C4-2B (cell line): ENCODE results near the gene ADSS1.

Source experiments
- ZFX ChIP-seq: fragments of 450-650 bp; IDR thresholded peaks from 2 replicates; pipeline ENCODE4 v1.6.1; 2017
- TF ChIP-seq, protein P1 (sequence below): fragments of 450-650 bp; conservative IDR thresholded peaks from 2 replicates; pipeline ENCODE4 v1.5.1; 2017; ENCODE audit warnings: mild to moderate bottlenecking

DNA sequence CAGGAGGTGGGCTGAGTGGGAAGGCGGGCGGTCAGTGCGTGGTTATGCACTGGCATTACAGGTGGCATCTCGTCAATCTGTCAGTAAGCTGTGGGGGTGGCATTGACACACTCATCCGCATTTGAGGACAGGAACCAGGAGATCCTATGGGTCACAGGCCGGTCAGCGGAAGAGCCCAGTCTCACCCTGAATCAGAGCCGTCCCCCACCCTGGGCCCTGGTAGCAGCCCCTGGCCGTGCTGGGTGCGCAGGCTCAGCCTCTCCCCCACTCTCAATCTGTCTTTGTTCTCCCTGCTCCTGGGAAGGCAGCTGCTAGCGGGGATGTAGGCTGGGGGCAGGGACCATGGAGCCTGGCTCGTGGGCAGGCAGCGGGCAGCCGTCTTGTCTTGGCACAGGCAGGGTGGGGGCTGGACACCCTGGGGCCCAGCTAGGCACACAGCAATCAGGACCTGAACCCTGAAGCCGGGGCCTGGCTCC is 29.5 kb upstream of the ADSS1 start:
- TF ChIP-seq, protein P1, sequence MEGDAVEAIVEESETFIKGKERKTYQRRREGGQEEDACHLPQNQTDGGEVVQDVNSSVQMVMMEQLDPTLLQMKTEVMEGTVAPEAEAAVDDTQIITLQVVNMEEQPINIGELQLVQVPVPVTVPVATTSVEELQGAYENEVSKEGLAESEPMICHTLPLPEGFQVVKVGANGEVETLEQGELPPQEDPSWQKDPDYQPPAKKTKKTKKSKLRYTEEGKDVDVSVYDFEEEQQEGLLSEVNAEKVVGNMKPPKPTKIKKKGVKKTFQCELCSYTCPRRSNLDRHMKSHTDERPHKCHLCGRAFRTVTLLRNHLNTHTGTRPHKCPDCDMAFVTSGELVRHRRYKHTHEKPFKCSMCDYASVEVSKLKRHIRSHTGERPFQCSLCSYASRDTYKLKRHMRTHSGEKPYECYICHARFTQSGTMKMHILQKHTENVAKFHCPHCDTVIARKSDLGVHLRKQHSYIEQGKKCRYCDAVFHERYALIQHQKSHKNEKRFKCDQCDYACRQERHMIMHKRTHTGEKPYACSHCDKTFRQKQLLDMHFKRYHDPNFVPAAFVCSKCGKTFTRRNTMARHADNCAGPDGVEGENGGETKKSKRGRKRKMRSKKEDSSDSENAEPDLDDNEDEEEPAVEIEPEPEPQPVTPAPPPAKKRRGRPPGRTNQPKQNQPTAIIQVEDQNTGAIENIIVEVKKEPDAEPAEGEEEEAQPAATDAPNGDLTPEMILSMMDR, result no peak
- TF ChIP-seq ZFX, result no peak
